ENCODE data around the gene MARCHF2.

The MARCHF2 gene

GRCh38 chr19:8444677-8445487 is 31.8 kb downstream of the MARCHF2 start, which contains the start of gene HNRNPM (continued):
- peak; percentile 65 for TF ChIP-seq ZNF335 (tag by site-specific recombination; conservative IDR thresholded peaks at IDR 0.05)
- TF ChIP-seq KLF7 (tag by site-specific recombination; IDR thresholded peaks at IDR 0.05; ENCODE audit: borderline replicate concordance), result no peak
- TF ChIP-seq, protein P1, sequence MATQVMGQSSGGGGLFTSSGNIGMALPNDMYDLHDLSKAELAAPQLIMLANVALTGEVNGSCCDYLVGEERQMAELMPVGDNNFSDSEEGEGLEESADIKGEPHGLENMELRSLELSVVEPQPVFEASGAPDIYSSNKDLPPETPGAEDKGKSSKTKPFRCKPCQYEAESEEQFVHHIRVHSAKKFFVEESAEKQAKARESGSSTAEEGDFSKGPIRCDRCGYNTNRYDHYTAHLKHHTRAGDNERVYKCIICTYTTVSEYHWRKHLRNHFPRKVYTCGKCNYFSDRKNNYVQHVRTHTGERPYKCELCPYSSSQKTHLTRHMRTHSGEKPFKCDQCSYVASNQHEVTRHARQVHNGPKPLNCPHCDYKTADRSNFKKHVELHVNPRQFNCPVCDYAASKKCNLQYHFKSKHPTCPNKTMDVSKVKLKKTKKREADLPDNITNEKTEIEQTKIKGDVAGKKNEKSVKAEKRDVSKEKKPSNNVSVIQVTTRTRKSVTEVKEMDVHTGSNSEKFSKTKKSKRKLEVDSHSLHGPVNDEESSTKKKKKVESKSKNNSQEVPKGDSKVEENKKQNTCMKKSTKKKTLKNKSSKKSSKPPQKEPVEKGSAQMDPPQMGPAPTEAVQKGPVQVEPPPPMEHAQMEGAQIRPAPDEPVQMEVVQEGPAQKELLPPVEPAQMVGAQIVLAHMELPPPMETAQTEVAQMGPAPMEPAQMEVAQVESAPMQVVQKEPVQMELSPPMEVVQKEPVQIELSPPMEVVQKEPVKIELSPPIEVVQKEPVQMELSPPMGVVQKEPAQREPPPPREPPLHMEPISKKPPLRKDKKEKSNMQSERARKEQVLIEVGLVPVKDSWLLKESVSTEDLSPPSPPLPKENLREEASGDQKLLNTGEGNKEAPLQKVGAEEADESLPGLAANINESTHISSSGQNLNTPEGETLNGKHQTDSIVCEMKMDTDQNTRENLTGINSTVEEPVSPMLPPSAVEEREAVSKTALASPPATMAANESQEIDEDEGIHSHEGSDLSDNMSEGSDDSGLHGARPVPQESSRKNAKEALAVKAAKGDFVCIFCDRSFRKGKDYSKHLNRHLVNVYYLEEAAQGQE (tag by site-specific recombination; IDR thresholded peaks at IDR 0.05), result peak; percentile 46
- no peak for TF ChIP-seq ZBTB1 (tag by site-specific recombination; IDR thresholded peaks at IDR 0.05)
- TF ChIP-seq ZNF362 (tag by site-specific recombination; IDR thresholded peaks at IDR 0.05), result no peak
- no peak; the same call in 1 of the 2 replicates for TF ChIP-seq ZNF394 (tag by site-specific recombination; IDR thresholded peaks at IDR 0.05; ENCODE audit: borderline replicate concordance)
- TF ChIP-seq ZBTB8A (tag by site-specific recombination; IDR thresholded peaks at IDR 0.05), result peak; percentile 51
- no peak for TF ChIP-seq ZNF768 (tag by site-specific recombination; IDR thresholded peaks at IDR 0.05)
- TF ChIP-seq ZNF280D (tag by site-specific recombination; IDR thresholded peaks at IDR 0.05), result no peak; the same call in 1 of the 2 replicates
- TF ChIP-seq ZNF416 (tag by site-specific recombination; IDR thresholded peaks at IDR 0.05), result no peak
- no peak for TF ChIP-seq ZNF155 (tag by site-specific recombination; IDR thresholded peaks at IDR 0.05)
- no peak for TF ChIP-seq ZNF560 (tag by site-specific recombination; IDR thresholded peaks at IDR 0.05; ENCODE audit: borderline replicate concordance)
- no peak; the same call in 1 of the 2 replicates for TF ChIP-seq ZNF600 (tag by site-specific recombination; IDR thresholded peaks at IDR 0.05)
- TF ChIP-seq ZBTB20 (tag by site-specific recombination; IDR thresholded peaks at IDR 0.05), result peak; percentile 26; the same call in 1 of the 2 replicates
- TF ChIP-seq HOXA7 (CRISPR knock-in tag; IDR thresholded peaks at IDR 0.05; ENCODE audit: borderline replicate concordance), result no peak; the same call in 1 of the 2 replicates
- no peak for TF ChIP-seq ZNF311 (tag by site-specific recombination; IDR thresholded peaks at IDR 0.05; ENCODE audit: borderline replicate concordance)

DNA sequence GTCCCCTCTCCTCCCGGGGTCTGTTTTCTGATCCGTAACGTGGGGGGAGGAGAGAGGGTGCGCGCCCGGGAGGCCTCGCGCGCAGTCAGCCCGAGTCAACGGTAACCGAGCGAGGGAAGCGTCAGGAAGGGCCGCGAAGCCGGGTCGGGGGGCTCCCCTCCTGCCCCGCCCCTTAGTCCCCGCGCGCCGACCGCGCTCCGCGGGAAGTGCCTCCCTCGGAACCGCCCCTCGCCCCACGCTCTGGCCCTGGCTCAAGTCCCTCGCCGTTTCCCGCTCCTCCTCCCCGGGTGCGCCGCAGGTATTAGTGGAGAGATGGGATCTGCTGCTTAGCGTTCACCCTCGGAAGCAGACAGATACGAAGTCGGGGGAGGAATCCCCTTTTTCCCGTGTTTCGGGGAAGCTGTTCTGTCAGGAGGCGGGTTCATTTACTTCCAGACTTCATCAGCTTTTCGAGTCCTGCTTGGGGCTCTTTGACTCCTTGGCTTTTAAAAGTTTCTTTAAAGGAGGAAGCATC is 32.4 kb downstream of the MARCHF2 start:
- Histone ChIP-seq H3K4me1 (ENCODE audit: control insufficient read depth, insufficient read depth, low read length) (peaks cover 12% of the 10 kb centered on the region), H3K27ac (ENCODE audit: extremely low read depth, low read depth, low read length) (peak overlapping the region; percentile 88), H3K36me3 (ENCODE audit: control insufficient read depth in 2 of 2, insufficient read depth in 1 of 2, low read length in 2 of 2) (peaks cover 0 to 22% of the 10 kb centered on the region in 2 experiments; a peak in 2 of 3 replicates), H3K9me3 (ENCODE audit: control insufficient read depth, insufficient read depth, low read depth, low read length) (no peaks in the 10 kb centered on the region), H3K4me3 (ENCODE audit: low read depth, low read length) (peak overlapping the region; percentile 95)
- POLR2A ChIA-PET, result interaction anchor here (1.1 to 7.0 kb wide), 3 partner anchors 32 to 68 kb away, joined by 4 to 47 read pairs (median 4); partner anchors contain the start of genes MARCHF2 and ZNF414
- CTCF ChIA-PET, result interaction anchor here (0.7 to 1.9 kb wide), 3 partner anchors 12 to 91 kb away, joined by 3 to 7 read pairs (median 7); no protein-coding TSS in a partner anchor
- TF ChIP-seq YY2 (tag by site-specific recombination; IDR thresholded peaks at IDR 0.05), result no peak
- peak; percentile 74 for TF ChIP-seq ZNF341 (tag by site-specific recombination; IDR thresholded peaks at IDR 0.05; ENCODE audit: low read depth)
- TF ChIP-seq, protein P2, sequence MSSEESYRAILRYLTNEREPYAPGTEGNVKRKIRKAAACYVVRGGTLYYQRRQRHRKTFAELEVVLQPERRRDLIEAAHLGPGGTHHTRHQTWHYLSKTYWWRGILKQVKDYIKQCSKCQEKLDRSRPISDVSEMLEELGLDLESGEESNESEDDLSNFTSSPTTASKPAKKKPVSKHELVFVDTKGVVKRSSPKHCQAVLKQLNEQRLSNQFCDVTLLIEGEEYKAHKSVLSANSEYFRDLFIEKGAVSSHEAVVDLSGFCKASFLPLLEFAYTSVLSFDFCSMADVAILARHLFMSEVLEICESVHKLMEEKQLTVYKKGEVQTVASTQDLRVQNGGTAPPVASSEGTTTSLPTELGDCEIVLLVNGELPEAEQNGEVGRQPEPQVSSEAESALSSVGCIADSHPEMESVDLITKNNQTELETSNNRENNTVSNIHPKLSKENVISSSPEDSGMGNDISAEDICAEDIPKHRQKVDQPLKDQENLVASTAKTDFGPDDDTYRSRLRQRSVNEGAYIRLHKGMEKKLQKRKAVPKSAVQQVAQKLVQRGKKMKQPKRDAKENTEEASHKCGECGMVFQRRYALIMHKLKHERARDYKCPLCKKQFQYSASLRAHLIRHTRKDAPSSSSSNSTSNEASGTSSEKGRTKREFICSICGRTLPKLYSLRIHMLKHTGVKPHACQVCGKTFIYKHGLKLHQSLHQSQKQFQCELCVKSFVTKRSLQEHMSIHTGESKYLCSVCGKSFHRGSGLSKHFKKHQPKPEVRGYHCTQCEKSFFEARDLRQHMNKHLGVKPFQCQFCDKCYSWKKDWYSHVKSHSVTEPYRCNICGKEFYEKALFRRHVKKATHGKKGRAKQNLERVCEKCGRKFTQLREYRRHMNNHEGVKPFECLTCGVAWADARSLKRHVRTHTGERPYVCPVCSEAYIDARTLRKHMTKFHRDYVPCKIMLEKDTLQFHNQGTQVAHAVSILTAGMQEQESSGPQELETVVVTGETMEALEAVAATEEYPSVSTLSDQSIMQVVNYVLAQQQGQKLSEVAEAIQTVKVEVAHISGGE (tag by site-specific recombination; conservative IDR thresholded peaks at IDR 0.05; ENCODE audit: low read depth), result peak; percentile 17; the same call in 1 of the 2 replicates
- peak; percentile 45; the same call in 1 of the 2 replicates for TF ChIP-seq EGR2 (tag by site-specific recombination; IDR thresholded peaks at IDR 0.05; ENCODE audit: low read depth)
- peak; percentile 76 for TF ChIP-seq SP2 (tag by site-specific recombination; IDR thresholded peaks at IDR 0.05)
